WTC11 (cell line): ENCODE measurements around the gene FRMD4A. TPM values are rescaled to one million over a fixed set of nuclear protein-coding genes. Genes with fewer than 3 reads are reported as not detected.

Experiments
- ATAC-seq: fragments of 200-7000 bp; cut with Tn5 transposase; 2 replicates; pipeline ENCODE4 v1.10.0; 2021; ENCODE audit warnings: mild to moderate bottlenecking, moderate library complexity
- CTCF ChIA-PET: fragments of 300-600 bp; sonication (Branson Sonifier 250); formaldehyde crosslinking; loops from one replicate; lab custom pipeline; 2021; ENCODE audit warnings: antibody characterized with exemption; lab: Charles Lee
- POLR2A ChIA-PET: fragments of 350-600 bp; sonication (Branson Sonifier 250); formaldehyde crosslinking; loops from one replicate; lab custom pipeline; 2021; ENCODE audit warnings: antibody characterized with exemption; lab: Charles Lee
- DNase-seq: peaks from one replicate; pipeline ENCODE4 v3.0.0; 2021; ENCODE audit warnings: low spot score
- H3K27ac Mint-ChIP-seq: 2 replicates; pipeline ENCODE4 v1.8.0; 2021; ENCODE audit warnings: mixed read lengths
- H3K27me3 Mint-ChIP-seq: 2 replicates; pipeline ENCODE4 v1.8.0; 2021; ENCODE audit warnings: low read depth, mild to moderate bottlenecking, moderate library complexity, mixed read lengths
- H3K36me3 Mint-ChIP-seq: 2 replicates; pipeline ENCODE4 v1.8.0; 2021; ENCODE audit warnings: mixed read lengths
- H3K4me1 Mint-ChIP-seq: 2 replicates; pipeline ENCODE4 v1.8.0; 2022; ENCODE audit warnings: mixed read lengths
- H3K4me3 Mint-ChIP-seq: 2 replicates; pipeline ENCODE4 v1.8.0; 2021; ENCODE audit warnings: mild to moderate bottlenecking, moderate library complexity, mixed read lengths
- H3K9me3 Mint-ChIP-seq: 2 replicates; pipeline ENCODE4 v1.8.0; 2021; ENCODE audit warnings: mixed read lengths
- ARID4B ChIP-seq: sonication (generic); formaldehyde crosslinking; IDR thresholded peaks from 2 replicates; pipeline ENCODE4 v1.8.0; 2023; ENCODE audit warnings: missing genetic modification reagents, mild to moderate bottlenecking, borderline replicate concordance
- CREM ChIP-seq: sonication (generic); formaldehyde crosslinking; IDR thresholded peaks from 2 replicates; pipeline ENCODE4 v1.8.1; 2022; ENCODE audit warnings: mild to moderate bottlenecking, missing genetic modification reagents, moderate library complexity
- FOXP4 ChIP-seq: sonication (generic); formaldehyde crosslinking; IDR thresholded peaks from 2 replicates; pipeline ENCODE4 v1.8.0; 2022; ENCODE audit warnings: mild to moderate bottlenecking, missing genetic modification reagents
- GABPB1 ChIP-seq: sonication (generic); formaldehyde crosslinking; IDR thresholded peaks from 2 replicates; pipeline ENCODE4 v1.8.1; 2023; ENCODE audit warnings: mild to moderate bottlenecking, missing genetic modification reagents
- GRHL2 ChIP-seq: fragments of 250-450 bp; sonication (Bioruptor Pico); IDR thresholded peaks from 2 replicates; pipeline ENCODE4 v1.8.0; 2022; ENCODE audit warnings: mild to moderate bottlenecking, moderate library complexity; ENCODE audit not compliant: insufficient replicate concordance, severe bottlenecking
- HMGXB4 ChIP-seq: sonication (generic); formaldehyde crosslinking; IDR thresholded peaks from 2 replicates; pipeline ENCODE4 v1.8.1; 2023; ENCODE audit warnings: mild to moderate bottlenecking, moderate library complexity, missing genetic modification reagents
- PRDM15 ChIP-seq: sonication (generic); formaldehyde crosslinking; IDR thresholded peaks from 2 replicates; pipeline ENCODE4 v1.8.0; 2022; ENCODE audit warnings: missing genetic modification reagents
- TCF7 ChIP-seq: sonication (generic); formaldehyde crosslinking; IDR thresholded peaks from 2 replicates; pipeline ENCODE4 v1.8.0; 2022; ENCODE audit warnings: mild to moderate bottlenecking, low read depth, missing genetic modification reagents, moderate library complexity
- USF1 ChIP-seq: sonication (generic); formaldehyde crosslinking; IDR thresholded peaks from 2 replicates; pipeline ENCODE4 v1.8.0; 2022; ENCODE audit warnings: mild to moderate bottlenecking, missing genetic modification reagents
- ZNF121 ChIP-seq: sonication (generic); formaldehyde crosslinking; IDR thresholded peaks from 2 replicates; pipeline ENCODE4 v1.8.0; 2023; ENCODE audit warnings: missing genetic modification reagents
- ZNF396 ChIP-seq: fragments of 250-450 bp; sonication (Bioruptor Pico); IDR thresholded peaks from 2 replicates; pipeline ENCODE4 v1.8.0; 2021; ENCODE audit warnings: mild to moderate bottlenecking, moderate library complexity, borderline replicate concordance
- ZNF532 ChIP-seq: fragments of 250-450 bp; sonication (Bioruptor Pico); IDR thresholded peaks from 2 replicates; pipeline ENCODE4 v1.9.0; 2021; ENCODE audit warnings: mild to moderate bottlenecking, borderline replicate concordance
- total RNA-seq: library from RNA; stranded (reverse); gene quantifications from 3 replicates; pipeline ENCODE4 v1.2.3, GENCODE V29; 2021
- TF ChIP-seq, protein P1 (sequence below): fragments of 250-450 bp; sonication (Bioruptor Pico); IDR thresholded peaks from 2 replicates; pipeline ENCODE4 v2.1.2; 2022; ENCODE audit warnings: mild to moderate bottlenecking, moderate library complexity

FRMD4A gene
- total RNA-seq, 1 experiment from 2014 or later = 35.5 TPM

DNA sequence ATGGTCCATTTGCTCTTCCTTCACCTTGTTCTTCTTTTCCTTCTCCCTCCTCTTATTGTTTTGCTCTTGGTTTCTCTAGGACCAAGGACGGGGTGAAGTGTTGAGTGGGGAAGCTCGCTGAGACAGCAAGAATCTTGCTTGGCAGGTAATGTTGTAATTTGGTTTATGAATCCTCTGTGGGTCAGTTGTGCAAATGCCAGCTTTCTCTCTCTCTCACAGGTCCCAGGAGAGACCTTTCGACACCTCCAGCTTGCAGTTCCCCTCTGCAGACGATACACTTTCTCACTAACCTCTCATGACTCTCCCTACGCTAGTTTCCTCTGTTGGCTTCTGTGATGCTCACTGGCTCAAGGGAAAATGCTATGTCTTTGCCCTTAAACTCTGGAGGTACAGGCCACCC, 77.0 kb downstream of the FRMD4A start (continued):
- no peak for TF ChIP-seq ZNF532 (CRISPR knock-in tag)
- TF ChIP-seq USF1 (CRISPR knock-in tag) = no peak
- no peak for TF ChIP-seq ZNF121
- TF ChIP-seq, protein P1, sequence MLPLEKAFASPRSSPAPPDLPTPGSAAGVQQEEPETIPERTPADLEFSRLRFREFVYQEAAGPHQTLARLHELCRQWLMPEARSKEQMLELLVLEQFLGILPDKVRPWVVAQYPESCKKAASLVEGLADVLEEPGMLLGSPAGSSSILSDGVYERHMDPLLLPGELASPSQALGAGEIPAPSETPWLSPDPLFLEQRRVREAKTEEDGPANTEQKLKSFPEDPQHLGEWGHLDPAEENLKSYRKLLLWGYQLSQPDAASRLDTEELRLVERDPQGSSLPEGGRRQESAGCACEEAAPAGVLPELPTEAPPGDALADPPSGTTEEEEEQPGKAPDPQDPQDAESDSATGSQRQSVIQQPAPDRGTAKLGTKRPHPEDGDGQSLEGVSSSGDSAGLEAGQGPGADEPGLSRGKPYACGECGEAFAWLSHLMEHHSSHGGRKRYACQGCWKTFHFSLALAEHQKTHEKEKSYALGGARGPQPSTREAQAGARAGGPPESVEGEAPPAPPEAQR = no peak
- no peak for TF ChIP-seq FOXP4 (CRISPR knock-in tag)
- TF ChIP-seq HMGXB4 (CRISPR knock-in tag) = no peak

GRCh38 chr10:14253079-14253478, 77.6 kb downstream of the FRMD4A start:
- CTCF ChIA-PET = no interaction called here
- Mint-ChIP-seq H3K36me3 (peaks cover 10% of the 10 kb centered on the region), H3K27me3 (no peaks in the 10 kb centered on the region), H3K9me3 (peaks cover 23% of the 10 kb centered on the region), H3K4me1 (0 out of 2 replicates have a peak, but pooled peaks cover 3% of the 10 kb centered on the region), H3K4me3 (no peak overlapping the region), H3K27ac (no peak overlapping the region)
- no peak for DNase-seq
- POLR2A ChIA-PET = no interaction called here
- TF ChIP-seq TCF7 (CRISPR knock-in tag) (no peak), ZNF396 (CRISPR knock-in tag) (no peak)
- ATAC-seq = no peak

- H3K27ac Mint-ChIP-seq = no peak overlapping the region
- 0 out of 2 replicates have a peak, but pooled peaks cover 3% of the 10 kb centered on the region for H3K4me1 Mint-ChIP-seq
- no peak for DNase-seq
- peaks cover 7% of the 10 kb centered on the region for H3K36me3 Mint-ChIP-seq
- ChIA-PET POLR2A (no interaction called here), CTCF (no interaction called here)
- H3K4me3 Mint-ChIP-seq = no peak overlapping the region
- H3K27me3 Mint-ChIP-seq = no peaks in the 10 kb centered on the region
- H3K9me3 Mint-ChIP-seq = peaks cover 18% of the 10 kb centered on the region
- ATAC-seq = no peak
- no peak for TF ChIP-seq CREM
- no peak for TF ChIP-seq PRDM15 (CRISPR knock-in tag)
- TF ChIP-seq GRHL2 (CRISPR knock-in tag) = no peak
- TF ChIP-seq ARID4B (CRISPR knock-in tag) = no peak
- TF ChIP-seq GABPB1 (CRISPR knock-in tag) = no peak
These were observed 80.1 kb downstream of the FRMD4A start for GRCh38 chr10:14250496-14251076.
